HEK293 (cell line): Measurements from ENCODE around the gene CEMIP2.

ENCODE experiments used
- AEBP2 ChIP-seq: fragments of 450-650 bp; formaldehyde crosslinking; IDR thresholded peaks from 2 replicates; pipeline ENCODE4 v1.5.1; 2016; ENCODE audit warnings: missing biosample characterization, missing genetic modification characterization, borderline replicate concordance
- EGR2 ChIP-seq: fragments of 450-650 bp; formaldehyde crosslinking; IDR thresholded peaks from 2 replicates; pipeline ENCODE4 v1.5.1; 2016; ENCODE audit warnings: low read depth, missing biosample characterization, missing genetic modification characterization
- ELK4 ChIP-seq: IDR thresholded peaks from 2 replicates; pipeline ENCODE4 v1.6.1; 2011; ENCODE audit warnings: mild to moderate bottlenecking, low read depth, low read length, borderline replicate concordance
- GLI4 ChIP-seq: fragments of 450-650 bp; formaldehyde crosslinking; IDR thresholded peaks from 2 replicates; pipeline ENCODE4 v1.5.1; 2016; ENCODE audit warnings: missing biosample characterization, missing genetic modification characterization
- GLIS1 ChIP-seq: fragments of 450-650 bp; formaldehyde crosslinking; IDR thresholded peaks from 2 replicates; pipeline ENCODE4 v1.5.1; 2016; ENCODE audit warnings: missing biosample characterization, missing genetic modification characterization
- IKZF3 ChIP-seq: fragments of 450-650 bp; IDR thresholded peaks from 2 replicates; pipeline ENCODE4 v1.5.0; 2018; ENCODE audit warnings: missing biosample characterization, mild to moderate bottlenecking, missing genetic modification characterization, moderate library complexity
- KLF16 ChIP-seq: fragments of 450-650 bp; formaldehyde crosslinking; IDR thresholded peaks from 2 replicates; pipeline ENCODE4 v1.5.1; 2017; ENCODE audit warnings: missing biosample characterization, missing genetic modification characterization
- YY2 ChIP-seq: fragments of 450-650 bp; formaldehyde crosslinking; IDR thresholded peaks from 2 replicates; pipeline ENCODE4 v1.5.1; 2016; ENCODE audit warnings: missing biosample characterization, missing genetic modification characterization
- ZBTB44 ChIP-seq: fragments of 450-650 bp; IDR thresholded peaks from 2 replicates; pipeline ENCODE4 v1.5.1; 2018; ENCODE audit warnings: missing biosample characterization, mild to moderate bottlenecking, missing genetic modification characterization
- ZEB2 ChIP-seq: fragments of 450-650 bp; formaldehyde crosslinking; IDR thresholded peaks from 2 replicates; pipeline ENCODE4 v1.5.1; 2016; ENCODE audit warnings: missing biosample characterization, missing genetic modification characterization
- ZFP3 ChIP-seq: fragments of 450-650 bp; formaldehyde crosslinking; IDR thresholded peaks from 2 replicates; pipeline ENCODE4 v1.5.1; 2016; ENCODE audit warnings: low read depth, missing biosample characterization, missing genetic modification characterization
- ZFP37 ChIP-seq: fragments of 450-650 bp; formaldehyde crosslinking; IDR thresholded peaks from 2 replicates; pipeline ENCODE4 v1.5.1; 2016; ENCODE audit warnings: missing biosample characterization, missing genetic modification characterization
- ZNF133 ChIP-seq: fragments of 450-650 bp; formaldehyde crosslinking; IDR thresholded peaks from 2 replicates; pipeline ENCODE4 v1.5.1; 2016; ENCODE audit warnings: missing biosample characterization, missing genetic modification characterization
- ZNF248 ChIP-seq: fragments of 450-650 bp; formaldehyde crosslinking; IDR thresholded peaks from 2 replicates; pipeline ENCODE4 v1.5.1; 2017; ENCODE audit warnings: missing biosample characterization, missing genetic modification characterization
- ZNF274 ChIP-seq, 2 experiments: fragments of 200-500 bp in 1 of 2; fragments of 450-650 bp in 1 of 2; sonication (Bioruptor generic) in 1 of 2; formaldehyde crosslinking in 1 of 2; IDR thresholded peaks; 2 replicates each; pipeline versions ENCODE4 v1.5.1 to v1.6.1; 2014 to 2016; ENCODE audit warnings: borderline replicate concordance in 1 of 2, inconsistent platforms in 1 of 2, low read length in 1 of 2, missing biosample characterization in 1 of 2, missing genetic modification characterization in 1 of 2
- ZNF366 ChIP-seq: fragments of 450-650 bp; formaldehyde crosslinking; conservative IDR thresholded peaks from 2 replicates; pipeline ENCODE4 v1.5.1; 2016; ENCODE audit warnings: missing biosample characterization, missing genetic modification characterization
- ZNF423 ChIP-seq: fragments of 450-650 bp; formaldehyde crosslinking; IDR thresholded peaks from 2 replicates; pipeline ENCODE4 v1.5.1; 2016; ENCODE audit warnings: missing biosample characterization, missing genetic modification characterization
- ZNF501 ChIP-seq: fragments of 450-650 bp; formaldehyde crosslinking; IDR thresholded peaks from 2 replicates; pipeline ENCODE4 v1.5.1; 2016; ENCODE audit warnings: missing biosample characterization, missing genetic modification characterization
- ZNF514 ChIP-seq: fragments of 450-650 bp; formaldehyde crosslinking; IDR thresholded peaks from 2 replicates; pipeline ENCODE4 v1.5.1; 2016; ENCODE audit warnings: missing biosample characterization, missing genetic modification characterization
- ZNF544 ChIP-seq: fragments of 450-650 bp; formaldehyde crosslinking; IDR thresholded peaks from 2 replicates; pipeline ENCODE4 v1.5.0; 2017; ENCODE audit warnings: missing biosample characterization, missing genetic modification characterization
- ZNF558 ChIP-seq: fragments of 450-650 bp; formaldehyde crosslinking; IDR thresholded peaks from 2 replicates; pipeline ENCODE4 v1.5.1; 2016; ENCODE audit warnings: missing biosample characterization, missing genetic modification characterization
- ZNF560 ChIP-seq: fragments of 450-650 bp; formaldehyde crosslinking; IDR thresholded peaks from 2 replicates; pipeline ENCODE4 v1.5.1; 2017; ENCODE audit warnings: missing biosample characterization, missing genetic modification characterization, borderline replicate concordance
- ZNF585B ChIP-seq: fragments of 450-650 bp; formaldehyde crosslinking; IDR thresholded peaks from 2 replicates; pipeline ENCODE4 v1.5.1; 2016; ENCODE audit warnings: missing biosample characterization, missing genetic modification characterization
- ZNF624 ChIP-seq: fragments of 450-650 bp; formaldehyde crosslinking; IDR thresholded peaks from 2 replicates; pipeline ENCODE4 v1.5.1; 2017; ENCODE audit warnings: missing biosample characterization, missing genetic modification characterization
- TF ChIP-seq, protein P1 (sequence below): fragments of 450-650 bp; formaldehyde crosslinking; IDR thresholded peaks from 2 replicates; pipeline ENCODE4 v1.5.1; 2016; ENCODE audit warnings: missing biosample characterization, missing genetic modification characterization
- TF ChIP-seq, protein P2 (sequence below): fragments of 450-650 bp; formaldehyde crosslinking; IDR thresholded peaks from 2 replicates; pipeline ENCODE4 v1.5.1; 2016; ENCODE audit warnings: missing biosample characterization, missing genetic modification characterization, low read depth
- TF ChIP-seq, protein P3 (sequence below): sonication (generic); formaldehyde crosslinking; IDR thresholded peaks from 2 replicates; pipeline ENCODE4 v1.8.1; 2022; ENCODE audit warnings: mild to moderate bottlenecking, moderate library complexity, missing genetic modification reagents

Gene CEMIP2

GRCh38 chr9:71768388-71769174 lies at the start of gene CEMIP2 (continued):
- TF ChIP-seq GLI4 (tag by site-specific recombination) (no peak), GLIS1 (tag by site-specific recombination) (no peak), ELK4 (no peak), ZNF544 (tag by site-specific recombination) (no peak), ZBTB44 (no peak), YY2 (tag by site-specific recombination) (no peak), ZNF514 (tag by site-specific recombination) (no peak), ZNF585B (tag by site-specific recombination) (no peak), EGR2 (tag by site-specific recombination) (peak; percentile 75), ZNF558 (tag by site-specific recombination) (no peak), IKZF3 (tag by site-specific recombination) (no peak), ZNF501 (tag by site-specific recombination) (0 out of 2 replicates have a peak, but pooled peaks have one; percentile 41), ZNF423 (tag by site-specific recombination) (no peak), ZNF248 (tag by site-specific recombination) (no peak), ZNF366 (tag by site-specific recombination) (no peak), ZFP37 (no peak), ZNF274 (IDR thresholded peaks at IDR 0.05; ENCODE audit: low read length) (no peak), ZNF274 (tag by site-specific recombination; IDR thresholded peaks at IDR 0.05; ENCODE audit: borderline replicate concordance) (no peak), AEBP2 (tag by site-specific recombination) (no peak), ZNF624 (tag by site-specific recombination) (no peak), ZNF560 (tag by site-specific recombination) (no peak), ZEB2 (tag by site-specific recombination) (peak; percentile 18; the same call in 1 of the 2 replicates), ZNF133 (tag by site-specific recombination) (no peak), KLF16 (peak; percentile 55; the same call in 1 of the 2 replicates), ZFP3 (tag by site-specific recombination) (no peak)
- TF ChIP-seq, protein P1, sequence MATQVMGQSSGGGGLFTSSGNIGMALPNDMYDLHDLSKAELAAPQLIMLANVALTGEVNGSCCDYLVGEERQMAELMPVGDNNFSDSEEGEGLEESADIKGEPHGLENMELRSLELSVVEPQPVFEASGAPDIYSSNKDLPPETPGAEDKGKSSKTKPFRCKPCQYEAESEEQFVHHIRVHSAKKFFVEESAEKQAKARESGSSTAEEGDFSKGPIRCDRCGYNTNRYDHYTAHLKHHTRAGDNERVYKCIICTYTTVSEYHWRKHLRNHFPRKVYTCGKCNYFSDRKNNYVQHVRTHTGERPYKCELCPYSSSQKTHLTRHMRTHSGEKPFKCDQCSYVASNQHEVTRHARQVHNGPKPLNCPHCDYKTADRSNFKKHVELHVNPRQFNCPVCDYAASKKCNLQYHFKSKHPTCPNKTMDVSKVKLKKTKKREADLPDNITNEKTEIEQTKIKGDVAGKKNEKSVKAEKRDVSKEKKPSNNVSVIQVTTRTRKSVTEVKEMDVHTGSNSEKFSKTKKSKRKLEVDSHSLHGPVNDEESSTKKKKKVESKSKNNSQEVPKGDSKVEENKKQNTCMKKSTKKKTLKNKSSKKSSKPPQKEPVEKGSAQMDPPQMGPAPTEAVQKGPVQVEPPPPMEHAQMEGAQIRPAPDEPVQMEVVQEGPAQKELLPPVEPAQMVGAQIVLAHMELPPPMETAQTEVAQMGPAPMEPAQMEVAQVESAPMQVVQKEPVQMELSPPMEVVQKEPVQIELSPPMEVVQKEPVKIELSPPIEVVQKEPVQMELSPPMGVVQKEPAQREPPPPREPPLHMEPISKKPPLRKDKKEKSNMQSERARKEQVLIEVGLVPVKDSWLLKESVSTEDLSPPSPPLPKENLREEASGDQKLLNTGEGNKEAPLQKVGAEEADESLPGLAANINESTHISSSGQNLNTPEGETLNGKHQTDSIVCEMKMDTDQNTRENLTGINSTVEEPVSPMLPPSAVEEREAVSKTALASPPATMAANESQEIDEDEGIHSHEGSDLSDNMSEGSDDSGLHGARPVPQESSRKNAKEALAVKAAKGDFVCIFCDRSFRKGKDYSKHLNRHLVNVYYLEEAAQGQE (tag by site-specific recombination), result 0 out of 2 replicates have a peak, but pooled peaks have one; percentile 18
- TF ChIP-seq, protein P2, sequence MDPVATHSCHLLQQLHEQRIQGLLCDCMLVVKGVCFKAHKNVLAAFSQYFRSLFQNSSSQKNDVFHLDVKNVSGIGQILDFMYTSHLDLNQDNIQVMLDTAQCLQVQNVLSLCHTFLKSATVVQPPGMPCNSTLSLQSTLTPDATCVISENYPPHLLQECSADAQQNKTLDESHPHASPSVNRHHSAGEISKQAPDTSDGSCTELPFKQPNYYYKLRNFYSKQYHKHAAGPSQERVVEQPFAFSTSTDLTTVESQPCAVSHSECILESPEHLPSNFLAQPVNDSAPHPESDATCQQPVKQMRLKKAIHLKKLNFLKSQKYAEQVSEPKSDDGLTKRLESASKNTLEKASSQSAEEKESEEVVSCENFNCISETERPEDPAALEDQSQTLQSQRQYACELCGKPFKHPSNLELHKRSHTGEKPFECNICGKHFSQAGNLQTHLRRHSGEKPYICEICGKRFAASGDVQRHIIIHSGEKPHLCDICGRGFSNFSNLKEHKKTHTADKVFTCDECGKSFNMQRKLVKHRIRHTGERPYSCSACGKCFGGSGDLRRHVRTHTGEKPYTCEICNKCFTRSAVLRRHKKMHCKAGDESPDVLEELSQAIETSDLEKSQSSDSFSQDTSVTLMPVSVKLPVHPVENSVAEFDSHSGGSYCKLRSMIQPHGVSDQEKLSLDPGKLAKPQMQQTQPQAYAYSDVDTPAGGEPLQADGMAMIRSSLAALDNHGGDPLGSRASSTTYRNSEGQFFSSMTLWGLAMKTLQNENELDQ (tag by site-specific recombination), result no peak
- TF ChIP-seq, protein P3, sequence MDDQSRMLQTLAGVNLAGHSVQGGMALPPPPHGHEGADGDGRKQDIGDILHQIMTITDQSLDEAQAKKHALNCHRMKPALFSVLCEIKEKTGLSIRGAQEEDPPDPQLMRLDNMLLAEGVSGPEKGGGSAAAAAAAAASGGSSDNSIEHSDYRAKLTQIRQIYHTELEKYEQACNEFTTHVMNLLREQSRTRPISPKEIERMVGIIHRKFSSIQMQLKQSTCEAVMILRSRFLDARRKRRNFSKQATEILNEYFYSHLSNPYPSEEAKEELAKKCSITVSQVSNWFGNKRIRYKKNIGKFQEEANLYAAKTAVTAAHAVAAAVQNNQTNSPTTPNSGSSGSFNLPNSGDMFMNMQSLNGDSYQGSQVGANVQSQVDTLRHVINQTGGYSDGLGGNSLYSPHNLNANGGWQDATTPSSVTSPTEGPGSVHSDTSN, result 0 out of 2 replicates have a peak, but pooled peaks have one; percentile 62
